GM18507 (cell line): ENCODE measurements around the gene MRPL49.
A peak's percentile ranks its signal among the peaks of the same experiment; 100 is the strongest.

Source experiments
- DNase-seq: peaks from one replicate; pipeline ENCODE4 v3.0.0; 2011; ENCODE audit warnings: low read depth; ENCODE audit not compliant: insufficient read length; ENCODE audit errors: extremely low spot score
- FAIRE-seq: peaks from 2 replicates; lab custom pipeline; 2011; peaks lifted over from hg19 to GRCh38; lab: Jason Lieb, UNC

The MRPL49 gene

GRCh38 chr11:65100674-65101350 is 21.3 kb upstream of the MRPL49 start:
- no peak for DNase-seq
- FAIRE-seq = no peak

DNA sequence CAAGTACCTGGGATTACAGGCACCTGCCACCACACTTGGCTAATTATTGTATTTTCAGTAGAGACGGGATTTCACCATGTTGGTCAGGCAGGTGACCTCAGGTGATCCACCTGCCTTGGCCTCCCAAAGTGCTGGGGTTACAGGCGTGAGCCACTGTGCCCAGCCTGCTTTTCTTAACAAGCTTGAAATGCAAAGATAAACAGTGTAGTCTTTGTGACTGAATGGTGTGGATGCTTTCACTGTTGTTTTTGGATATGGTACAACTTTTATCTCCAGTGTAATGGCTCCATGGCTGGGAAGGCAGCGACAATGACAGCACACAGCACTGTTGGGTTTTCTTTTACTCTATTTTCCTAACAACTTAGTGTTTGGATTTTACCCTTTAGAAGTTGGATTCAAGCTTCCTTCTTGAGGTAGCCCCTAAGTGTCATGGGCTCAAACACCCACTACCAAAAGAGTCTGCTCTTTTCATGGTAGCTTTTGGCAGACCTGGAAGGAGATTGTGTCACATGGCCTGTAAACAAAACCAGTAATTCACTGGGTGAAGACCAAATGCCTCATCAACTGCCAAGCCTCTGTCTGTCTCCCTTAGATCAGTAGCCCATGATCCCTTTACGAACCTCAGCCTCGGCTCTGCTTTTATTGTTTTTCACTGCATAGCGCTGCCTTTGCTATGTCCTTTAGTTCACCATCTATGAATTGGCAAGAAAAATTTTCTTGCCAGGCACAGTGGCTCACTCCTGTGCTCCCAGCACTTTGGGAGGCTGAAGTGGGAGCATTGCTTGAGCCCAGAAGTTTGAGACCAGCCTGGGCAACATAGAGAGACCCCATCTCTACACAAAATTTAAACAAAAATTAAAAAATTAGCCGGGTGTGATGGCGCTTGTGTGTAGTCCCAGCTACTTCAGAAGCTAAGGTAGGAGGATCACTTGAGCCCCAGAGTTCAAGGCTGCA is 19.7 kb upstream of the MRPL49 start:
- FAIRE-seq = no peak
- DNase-seq = no peak

- DNase-seq (no peak), FAIRE-seq (no peak)
Observed at GRCh38 chr11:65103476-65103875, 18.6 kb upstream of the MRPL49 start.

GRCh38 chr11:65104628-65105027 is 17.5 kb upstream of the MRPL49 start:
- DNase-seq (no peak), FAIRE-seq (no peak)

GRCh38 chr11:65107078-65107477 is 15.0 kb upstream of the MRPL49 start:
- DNase-seq = no peak
- no peak for FAIRE-seq

- no peak for FAIRE-seq
- no peak for DNase-seq
Observed at GRCh38 chr11:65107751-65108468, 14.2 kb upstream of the MRPL49 start.

DNA sequence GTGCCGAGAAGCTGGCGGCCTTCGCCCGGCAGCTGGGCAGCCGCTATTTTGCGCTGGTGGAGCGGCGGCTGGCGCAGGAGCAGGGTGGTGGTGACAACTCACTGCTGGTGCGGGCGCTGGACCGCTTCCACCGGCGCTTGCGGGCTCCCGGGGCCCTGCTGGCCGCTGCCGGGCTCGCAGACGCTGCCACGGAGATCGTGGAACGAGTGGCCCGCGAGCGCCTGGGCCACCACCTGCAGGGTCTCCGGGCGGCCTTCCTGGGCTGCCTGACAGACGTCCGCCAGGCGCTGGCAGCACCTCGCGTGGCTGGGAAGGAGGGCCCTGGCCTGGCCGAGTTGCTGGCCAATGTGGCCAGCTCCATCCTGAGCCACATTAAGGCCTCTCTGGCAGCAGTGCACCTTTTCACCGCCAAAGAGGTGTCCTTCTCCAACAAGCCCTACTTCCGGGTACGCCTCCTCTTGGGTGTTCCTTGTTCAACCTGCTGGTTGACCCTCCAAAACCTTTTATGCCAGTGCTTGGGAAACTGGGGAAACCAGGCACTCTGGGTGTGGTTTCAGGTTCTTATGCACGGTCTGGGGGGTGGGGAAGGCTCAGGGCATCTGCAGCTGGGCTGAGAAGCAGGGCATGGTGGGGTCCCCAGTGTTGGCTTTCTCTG is 13.5 kb upstream of the MRPL49 start:
- DNase-seq = no peak
- FAIRE-seq = no peak

GRCh38 chr11:65109231-65110198 is 12.6 kb upstream of the MRPL49 start:
- FAIRE-seq (no peak), DNase-seq (no peak)

- FAIRE-seq (peak; percentile 95), DNase-seq (peak; percentile 81)
Observed at GRCh38 chr11:65110354-65110861, 11.7 kb upstream of the MRPL49 start.

DNA sequence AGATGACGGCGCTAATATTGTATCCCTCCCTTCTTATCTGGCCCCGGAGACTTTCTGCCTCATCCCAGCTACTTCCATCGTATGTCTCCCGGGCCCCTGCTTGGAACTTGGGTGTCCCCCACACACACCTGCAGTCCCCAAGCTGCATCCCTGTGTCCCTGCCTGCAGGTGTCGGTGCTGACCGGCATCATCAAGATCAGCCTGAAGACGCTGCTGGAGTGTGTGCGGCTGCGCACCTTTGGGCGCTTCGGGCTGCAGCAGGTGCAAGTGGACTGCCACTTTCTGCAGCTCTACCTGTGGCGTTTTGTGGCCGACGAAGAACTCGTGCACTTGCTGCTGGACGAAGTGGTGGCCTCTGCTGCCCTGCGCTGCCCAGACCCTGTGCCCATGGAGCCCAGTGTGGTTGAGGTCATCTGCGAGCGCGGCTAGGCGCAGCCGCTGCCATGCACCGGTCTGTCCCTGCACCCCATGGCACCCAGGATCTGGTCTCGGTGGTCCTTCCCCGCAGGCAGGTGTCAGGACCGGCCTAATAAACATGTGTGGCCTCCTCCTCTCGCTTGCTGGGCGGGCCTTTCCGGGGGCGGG is 10.9 kb upstream of the MRPL49 start:
- DNase-seq (no peak), FAIRE-seq (no peak)

DNA sequence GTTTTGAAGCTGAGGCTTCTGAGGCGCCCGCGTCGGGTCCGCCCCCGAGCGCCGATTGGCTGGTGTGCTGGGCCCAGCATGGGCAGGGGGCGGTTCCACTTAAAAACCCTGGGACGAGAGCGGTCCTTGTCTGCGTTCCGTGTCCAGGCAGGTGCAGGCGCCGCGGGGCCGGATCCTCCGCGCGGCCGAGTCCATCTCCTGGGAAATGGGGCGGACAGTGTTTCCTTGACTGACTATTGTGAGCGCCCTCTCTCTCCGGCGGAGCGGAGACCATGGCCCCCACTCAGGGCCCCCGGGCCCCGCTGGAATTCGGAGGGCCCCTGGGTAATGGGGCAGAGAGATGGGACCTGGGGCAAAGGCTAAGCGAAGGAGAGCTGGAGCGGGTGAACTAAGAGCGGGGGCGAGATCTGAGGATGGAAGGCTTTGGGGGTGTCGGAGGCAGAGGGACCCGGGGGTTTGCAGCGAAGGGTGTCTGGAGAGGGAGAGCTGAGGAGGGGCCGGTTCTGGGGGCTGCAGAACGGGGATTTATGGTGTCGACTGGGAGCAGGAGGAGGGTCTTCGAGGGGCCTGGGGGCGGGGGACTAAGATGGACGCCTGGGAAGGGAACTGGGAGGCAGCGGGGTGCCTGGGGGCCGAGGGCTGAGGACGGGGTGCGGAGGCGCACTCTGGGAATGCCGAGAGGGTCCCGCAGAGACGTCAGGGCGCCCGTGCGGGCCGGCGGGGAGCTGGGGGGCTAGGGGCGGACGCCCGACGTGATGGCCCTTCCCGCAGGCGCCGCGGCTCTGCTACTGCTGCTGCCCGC is 10.2 kb upstream of the MRPL49 start, which contains the start of gene TM7SF2:
Gene TM7SF2, plus strand, starts transcription at position 129 of the 802 bp plus-strand sequence. Its CDS starts 144 bp downstream, at position 273.
- FAIRE-seq (peak; percentile 91), DNase-seq (peak; percentile 88)

- no peak for DNase-seq
- peak; percentile 62 for FAIRE-seq
Observed at GRCh38 chr11:65112546-65113360, 9.4 kb upstream of the MRPL49 start.

- FAIRE-seq = no peak
Observed at GRCh38 chr11:65113361-65113756, 8.8 kb upstream of the MRPL49 start.

DNA sequence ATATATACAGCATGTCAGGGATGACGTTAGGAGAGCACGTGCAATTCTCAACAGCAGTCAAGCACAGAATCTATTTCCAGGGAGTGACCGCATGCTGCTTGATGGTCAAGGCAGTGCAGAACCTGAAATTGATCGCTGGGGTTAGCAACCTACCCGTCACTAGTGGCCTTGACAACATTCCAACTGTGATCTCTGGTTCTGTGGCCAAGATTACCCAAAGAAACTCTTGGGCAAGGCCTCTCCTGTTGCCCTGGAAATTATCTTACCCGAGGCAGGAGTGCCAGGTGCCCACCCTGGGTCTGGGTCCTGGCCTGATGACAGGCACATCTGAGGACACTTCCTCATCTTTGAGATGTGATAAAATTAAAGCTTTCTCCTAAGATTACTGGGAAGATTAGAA is 8.3 kb upstream of the MRPL49 start:
- no peak for FAIRE-seq
- no peak for DNase-seq

More at GRCh38 chr11:65113361-65113756, 8.8 kb upstream of the MRPL49 start:
- DNase-seq = no peak

DNA sequence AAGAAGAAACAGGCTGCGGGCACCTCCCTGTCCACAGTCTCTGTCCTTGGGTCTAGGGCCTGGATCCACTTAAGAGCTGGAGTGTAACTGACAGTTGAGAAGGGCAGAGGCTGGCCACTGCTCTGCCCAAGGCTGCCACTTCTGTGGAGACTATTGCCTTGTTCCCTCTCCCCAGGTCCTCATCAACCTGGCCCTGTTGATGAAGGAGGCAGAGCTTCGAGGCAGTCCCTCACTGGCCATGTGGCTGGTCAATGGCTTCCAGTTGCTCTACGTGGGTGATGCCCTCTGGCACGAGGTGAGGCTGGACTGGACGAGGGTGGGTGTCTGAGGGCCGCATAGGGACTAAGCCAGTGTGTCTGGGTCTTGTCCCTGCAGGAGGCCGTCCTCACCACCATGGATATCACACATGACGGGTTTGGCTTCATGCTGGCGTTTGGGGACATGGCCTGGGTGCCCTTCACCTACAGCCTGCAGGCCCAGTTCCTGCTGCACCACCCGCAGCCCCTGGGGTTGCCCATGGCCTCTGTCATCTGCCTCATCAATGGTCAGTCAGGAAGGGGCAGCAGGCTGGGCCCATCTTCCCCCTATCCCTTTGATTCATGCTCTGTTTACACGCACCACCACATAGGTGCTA is 7.5 kb upstream of the MRPL49 start:
- FAIRE-seq (no peak), DNase-seq (no peak)
